ENCODE results near the gene CT47C1.

DNA sequence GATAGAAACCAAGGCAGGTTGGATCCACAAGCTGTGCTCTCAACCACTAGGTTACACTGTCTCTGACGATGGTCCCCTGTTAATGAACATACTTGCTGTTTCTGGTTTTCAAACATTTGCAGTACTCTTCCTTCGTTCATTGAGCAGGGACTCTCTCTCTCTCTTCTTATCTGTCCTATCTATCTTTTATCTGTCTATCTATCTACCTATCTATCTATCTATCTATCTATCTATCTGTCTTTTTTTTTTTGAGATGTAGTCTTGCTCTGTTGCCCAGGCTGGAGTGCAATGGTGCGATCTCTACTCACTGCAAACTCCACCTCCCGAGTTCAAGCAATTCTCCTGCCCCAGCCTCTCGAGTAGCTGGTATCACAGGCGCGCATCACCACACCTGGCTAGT is 9.4 kb upstream of the CT47C1 start:
- TF ChIP-seq, protein P1, sequence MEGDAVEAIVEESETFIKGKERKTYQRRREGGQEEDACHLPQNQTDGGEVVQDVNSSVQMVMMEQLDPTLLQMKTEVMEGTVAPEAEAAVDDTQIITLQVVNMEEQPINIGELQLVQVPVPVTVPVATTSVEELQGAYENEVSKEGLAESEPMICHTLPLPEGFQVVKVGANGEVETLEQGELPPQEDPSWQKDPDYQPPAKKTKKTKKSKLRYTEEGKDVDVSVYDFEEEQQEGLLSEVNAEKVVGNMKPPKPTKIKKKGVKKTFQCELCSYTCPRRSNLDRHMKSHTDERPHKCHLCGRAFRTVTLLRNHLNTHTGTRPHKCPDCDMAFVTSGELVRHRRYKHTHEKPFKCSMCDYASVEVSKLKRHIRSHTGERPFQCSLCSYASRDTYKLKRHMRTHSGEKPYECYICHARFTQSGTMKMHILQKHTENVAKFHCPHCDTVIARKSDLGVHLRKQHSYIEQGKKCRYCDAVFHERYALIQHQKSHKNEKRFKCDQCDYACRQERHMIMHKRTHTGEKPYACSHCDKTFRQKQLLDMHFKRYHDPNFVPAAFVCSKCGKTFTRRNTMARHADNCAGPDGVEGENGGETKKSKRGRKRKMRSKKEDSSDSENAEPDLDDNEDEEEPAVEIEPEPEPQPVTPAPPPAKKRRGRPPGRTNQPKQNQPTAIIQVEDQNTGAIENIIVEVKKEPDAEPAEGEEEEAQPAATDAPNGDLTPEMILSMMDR (conservative IDR thresholded peaks at IDR 0.05; ENCODE audit: low read depth, low read length), result no peak
- TF ChIP-seq EZH2phosphoT487 (IDR thresholded peaks at IDR 0.05; ENCODE audit: borderline replicate concordance, low read length) (no peak), EZH2 (IDR thresholded peaks at IDR 0.05; ENCODE audit: low read length, unreplicated experiment) (no peak)

Data from PC-3 (cell line).